ENCODE measurements around the gene OR1J4. TPM values are rescaled to one million over a fixed set of nuclear protein-coding genes. Genes with fewer than 3 reads are reported as not detected.
"Not testable (repeated sequence)": the region's sequence is repeated elsewhere in the genome, so short reads cannot be mapped to it uniquely, and the experiment has no call there.

OR1J4 gene, protein sequence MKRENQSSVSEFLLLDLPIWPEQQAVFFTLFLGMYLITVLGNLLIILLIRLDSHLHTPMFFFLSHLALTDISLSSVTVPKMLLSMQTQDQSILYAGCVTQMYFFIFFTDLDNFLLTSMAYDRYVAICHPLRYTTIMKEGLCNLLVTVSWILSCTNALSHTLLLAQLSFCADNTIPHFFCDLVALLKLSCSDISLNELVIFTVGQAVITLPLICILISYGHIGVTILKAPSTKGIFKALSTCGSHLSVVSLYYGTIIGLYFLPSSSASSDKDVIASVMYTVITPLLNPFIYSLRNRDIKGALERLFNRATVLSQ
- total RNA-seq (2014; rRNA removed; shearing (Covaris generic)) = not detected in 2 replicates

GRCh38 chr9:122518841-122519240 lies at the start of gene OR1J4:
OR1J4 (plus strand) TSS chr9:122519141; CDS start chr9:122519141, 0 bp downstream.
- Histone ChIP-seq H3K27me3 (replicated peaks) (no peaks in the 10 kb centered on the region; the same call in 1 of the 2 replicates), H3K4me1 (replicated peaks) (no peaks in the 10 kb centered on the region), H3K36me3 (no peaks in the 10 kb centered on the region), H3K9me3 (replicated peaks) (no peaks in the 10 kb centered on the region), H3K27ac (no peak within 1 kb of the TSS), H3K4me3 (no peak within 1 kb of the TSS)
- DNase-seq (ENCODE audit: low read depth in 1 of 2, low spot score in 2 of 2) = no peak

- H3K36me3 ChIP-seq = no peaks in the 10 kb centered on the region
- H3K27me3 ChIP-seq (replicated peaks) = peaks cover 8% of the 10 kb centered on the region; the same call in 1 of the 2 replicates
- no peak overlapping the region for H3K27ac ChIP-seq
- H3K4me3 ChIP-seq = no peak overlapping the region
- no peaks in the 10 kb centered on the region for H3K4me1 ChIP-seq (replicated peaks)
- DNase-seq (ENCODE audit: low read depth in 1 of 2, low spot score in 2 of 2) = no peak
- no peaks in the 10 kb centered on the region for H3K9me3 ChIP-seq (replicated peaks)
Measured at GRCh38 chr9:122474561-122474960, 44.4 kb upstream of the OR1J4 start.

DNA sequence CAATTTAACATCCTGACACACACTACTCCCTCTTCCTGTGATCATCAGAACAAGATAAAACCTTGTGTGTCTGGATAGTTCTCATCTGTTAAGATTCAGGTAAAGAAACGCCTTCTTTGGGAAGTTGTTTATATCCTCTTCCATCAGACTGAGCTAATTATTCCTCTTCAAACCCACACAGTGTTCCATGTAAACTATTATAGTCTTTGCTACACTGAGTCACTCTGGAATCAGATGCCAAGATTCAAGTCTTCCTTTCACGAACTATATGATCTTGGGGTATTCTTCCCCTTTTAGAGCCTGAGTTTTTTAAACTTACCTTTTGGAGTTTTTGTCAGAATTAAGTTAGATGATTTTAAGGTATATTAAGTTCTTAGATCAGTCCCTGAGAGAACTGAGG lies 43.2 kb upstream of the OR1J4 start:
- Histone ChIP-seq H3K36me3 (no peaks in the 10 kb centered on the region), H3K27ac (no peak overlapping the region), H3K4me3 (no peak overlapping the region), H3K4me1 (replicated peaks) (no peaks in the 10 kb centered on the region), H3K27me3 (replicated peaks) (peaks cover 10% of the 10 kb centered on the region; the same call in 1 of the 2 replicates), H3K9me3 (replicated peaks) (no peaks in the 10 kb centered on the region)
- no peak for DNase-seq (ENCODE audit: low read depth in 1 of 2, low spot score in 2 of 2)

- no peaks in the 10 kb centered on the region for H3K9me3 ChIP-seq (replicated peaks)
- H3K4me3 ChIP-seq = no peak overlapping the region
- no peaks in the 10 kb centered on the region for H3K4me1 ChIP-seq (replicated peaks)
- peaks cover 10% of the 10 kb centered on the region; the same call in 1 of the 2 replicates for H3K27me3 ChIP-seq (replicated peaks)
- no peaks in the 10 kb centered on the region for H3K36me3 ChIP-seq
- no peak for DNase-seq (ENCODE audit: low read depth in 1 of 2, low spot score in 2 of 2)
- H3K27ac ChIP-seq = no peak overlapping the region
Measured at GRCh38 chr9:122477346-122477745, 41.6 kb upstream of the OR1J4 start.

- Histone ChIP-seq H3K4me3 (no peak within 1 kb of the TSS), H3K27me3 (replicated peaks) (peaks cover 10% of the 10 kb centered on the region; the same call in 1 of the 2 replicates), H3K36me3 (no peaks in the 10 kb centered on the region), H3K27ac (no peak within 1 kb of the TSS), H3K9me3 (replicated peaks) (no peaks in the 10 kb centered on the region), H3K4me1 (replicated peaks) (no peaks in the 10 kb centered on the region)
- DNase-seq (ENCODE audit: low read depth in 1 of 2, low spot score in 2 of 2) = no peak
Measured at GRCh38 chr9:122477826-122478225, 41.1 kb upstream of the OR1J4 start, which contains the start of gene OR1J1. OR1J1 (minus strand) TSS chr9:122477926; CDS start chr9:122477926, 0 bp downstream.

DNA sequence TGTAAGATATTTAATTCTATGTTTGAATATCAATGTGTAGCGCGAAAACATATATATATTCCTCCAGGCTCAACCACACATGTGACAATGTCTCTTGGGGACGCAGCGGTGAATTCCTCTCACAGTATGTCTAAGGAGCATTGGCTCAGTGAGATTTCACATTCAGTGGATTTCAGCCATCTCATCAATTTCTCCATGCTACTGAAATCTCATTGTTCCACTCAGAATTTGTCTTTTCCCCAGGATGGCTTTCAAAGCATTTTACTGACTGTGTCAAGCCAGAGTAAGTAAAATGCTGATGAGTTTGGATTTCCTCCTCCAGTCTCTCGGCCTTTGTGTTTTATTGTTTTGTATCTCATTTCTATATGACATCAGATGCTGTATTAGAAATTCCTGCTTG lies 39.9 kb upstream of the OR1J4 start:
- no peak for DNase-seq (ENCODE audit: low read depth in 1 of 2, low spot score in 2 of 2)
- H3K27me3 ChIP-seq (replicated peaks) = peaks cover 10% of the 10 kb centered on the region; the same call in 1 of the 2 replicates
- H3K4me1 ChIP-seq (replicated peaks) = no peaks in the 10 kb centered on the region
- H3K36me3 ChIP-seq = no peaks in the 10 kb centered on the region
- no peak overlapping the region for H3K27ac ChIP-seq
- H3K9me3 ChIP-seq (replicated peaks) = no peaks in the 10 kb centered on the region
- no peak overlapping the region for H3K4me3 ChIP-seq

DNA sequence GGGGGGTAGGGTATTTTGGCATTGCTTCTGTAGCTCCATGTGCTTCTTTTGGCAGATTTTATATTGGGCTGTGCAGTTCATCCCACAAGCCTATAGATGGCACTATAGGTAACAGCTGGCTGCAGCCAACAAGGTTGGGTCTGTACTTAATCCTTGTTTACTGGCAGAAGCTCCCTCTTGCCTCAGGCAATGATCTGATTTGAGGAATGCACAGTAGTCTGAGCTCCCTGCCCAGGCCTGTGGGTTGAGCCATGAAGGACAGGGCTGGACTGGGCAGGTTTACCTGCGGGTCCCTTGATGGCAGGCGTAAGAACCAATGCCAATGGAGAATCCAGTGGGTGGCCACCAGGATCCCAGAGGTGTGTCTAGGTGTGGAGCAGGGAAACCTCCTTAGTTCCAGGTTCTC lies 20.1 kb upstream of the OR1J4 start:
- Histone ChIP-seq H3K27ac (no peak overlapping the region), H3K4me1 (replicated peaks) (no peaks in the 10 kb centered on the region), H3K27me3 (replicated peaks) (no peaks in the 10 kb centered on the region), H3K4me3 (no peak overlapping the region), H3K9me3 (replicated peaks) (no peaks in the 10 kb centered on the region), H3K36me3 (no peaks in the 10 kb centered on the region)
- DNase-seq (ENCODE audit: low read depth in 1 of 2, low spot score in 2 of 2) = peak in 1 of 2 experiments; percentile 18

- Histone ChIP-seq H3K27ac (no peak overlapping the region), H3K9me3 (replicated peaks) (no peaks in the 10 kb centered on the region), H3K4me3 (no peak overlapping the region), H3K27me3 (replicated peaks) (peaks cover 16% of the 10 kb centered on the region), H3K36me3 (no peaks in the 10 kb centered on the region), H3K4me1 (replicated peaks) (no peaks in the 10 kb centered on the region)
- DNase-seq (ENCODE audit: low read depth in 1 of 2, low spot score in 2 of 2) = no peak
Measured at GRCh38 chr9:122506964-122507363, 12.0 kb upstream of the OR1J4 start.

DNA sequence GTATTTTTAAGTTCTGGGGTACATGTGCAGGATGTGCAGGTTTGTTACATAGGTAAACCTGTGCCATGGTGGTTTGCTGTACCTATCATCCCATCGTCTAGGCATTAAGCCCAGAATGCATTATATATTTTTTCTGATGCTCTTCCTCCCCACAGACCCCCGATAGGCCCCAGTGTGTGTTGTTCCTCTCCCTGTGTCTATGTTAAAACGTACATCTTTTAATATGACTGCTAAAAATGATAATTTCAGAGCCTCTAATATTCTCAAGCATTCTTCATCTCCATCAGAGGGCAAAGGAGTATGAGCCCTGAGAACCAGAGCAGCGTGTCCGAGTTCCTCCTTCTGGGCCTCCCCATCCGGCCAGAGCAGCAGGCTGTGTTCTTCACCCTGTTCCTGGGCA lies 8.4 kb upstream of the OR1J4 start, which contains the start of gene OR1J2:
TSS of gene OR1J2 (plus strand) at position 301 of the 400 bp plus-strand sequence. CDS start at position 301, 0 bp downstream.
- DNase-seq (ENCODE audit: low read depth in 1 of 2, low spot score in 2 of 2) = no peak
- Histone ChIP-seq H3K4me3 (no peak within 1 kb of the TSS), H3K9me3 (replicated peaks) (no peaks in the 10 kb centered on the region), H3K27me3 (replicated peaks) (peaks cover 16% of the 10 kb centered on the region), H3K27ac (no peak within 1 kb of the TSS), H3K36me3 (no peaks in the 10 kb centered on the region), H3K4me1 (replicated peaks) (no peaks in the 10 kb centered on the region)

DNA sequence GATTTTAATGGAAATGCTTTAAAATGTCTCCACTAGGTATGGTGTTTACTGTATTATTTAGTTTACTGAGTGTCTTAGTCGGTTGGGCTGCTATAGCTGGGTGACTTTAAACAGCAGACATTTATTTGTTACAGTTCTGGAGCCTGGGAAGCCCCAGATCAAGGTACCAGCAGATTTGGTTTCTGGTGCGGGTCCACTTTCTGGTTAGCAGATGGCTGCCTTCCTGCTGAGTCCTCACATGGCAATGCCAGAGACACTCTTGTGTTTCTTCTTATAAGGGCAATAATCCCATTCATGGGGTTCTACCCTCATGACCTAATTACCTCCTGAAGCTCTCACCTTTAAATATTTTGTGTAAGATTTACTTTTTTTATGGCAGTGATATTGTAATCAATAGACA lies 715 bp upstream of the OR1J4 start:
- no peaks in the 10 kb centered on the region for H3K9me3 ChIP-seq (replicated peaks)
- H3K4me3 ChIP-seq = no peak overlapping the region
- no peak for DNase-seq (ENCODE audit: low read depth in 1 of 2, low spot score in 2 of 2)
- H3K27ac ChIP-seq = no peak overlapping the region
- no peaks in the 10 kb centered on the region for H3K4me1 ChIP-seq (replicated peaks)
- no peaks in the 10 kb centered on the region; the same call in 1 of the 2 replicates for H3K27me3 ChIP-seq (replicated peaks)
- no peaks in the 10 kb centered on the region for H3K36me3 ChIP-seq

GRCh38 chr9:122519376-122519775 lies 435 bp downstream of the OR1J4 start:
- H3K9me3 ChIP-seq (replicated peaks) = no peaks in the 10 kb centered on the region
- H3K4me3 ChIP-seq = no peak overlapping the region
- DNase-seq (ENCODE audit: low read depth in 1 of 2, low spot score in 2 of 2) = no peak
- H3K27me3 ChIP-seq (replicated peaks) = no peaks in the 10 kb centered on the region; the same call in 1 of the 2 replicates
- H3K27ac ChIP-seq = no peak overlapping the region
- no peaks in the 10 kb centered on the region for H3K36me3 ChIP-seq
- no peaks in the 10 kb centered on the region for H3K4me1 ChIP-seq (replicated peaks)

DNA sequence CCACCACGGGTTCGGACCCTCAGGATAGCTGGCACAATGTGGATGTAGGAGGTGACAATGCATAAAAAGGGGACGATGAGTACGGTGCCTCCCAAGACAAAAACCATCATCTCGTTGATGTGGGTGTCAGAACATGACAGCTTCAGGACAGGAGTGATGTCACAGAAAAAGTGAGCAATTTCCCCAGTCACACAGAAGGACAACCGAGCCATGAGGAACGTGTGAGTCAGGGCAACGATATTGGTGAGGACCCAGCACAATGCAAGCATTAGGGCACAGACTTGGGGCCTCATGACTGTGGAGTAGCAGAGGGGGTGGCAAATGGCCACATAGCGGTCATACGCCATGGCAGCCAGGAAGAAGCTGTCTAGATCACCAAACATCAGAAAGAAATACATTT lies 7.7 kb downstream of the OR1J4 start:
- DNase-seq (ENCODE audit: low read depth in 1 of 2, low spot score in 2 of 2) = no peak
- Histone ChIP-seq H3K36me3 (no peaks in the 10 kb centered on the region), H3K4me1 (replicated peaks) (no peaks in the 10 kb centered on the region), H3K4me3 (no peak overlapping the region), H3K27ac (no peak overlapping the region), H3K27me3 (replicated peaks) (no peaks in the 10 kb centered on the region), H3K9me3 (replicated peaks) (no peaks in the 10 kb centered on the region)

DNA sequence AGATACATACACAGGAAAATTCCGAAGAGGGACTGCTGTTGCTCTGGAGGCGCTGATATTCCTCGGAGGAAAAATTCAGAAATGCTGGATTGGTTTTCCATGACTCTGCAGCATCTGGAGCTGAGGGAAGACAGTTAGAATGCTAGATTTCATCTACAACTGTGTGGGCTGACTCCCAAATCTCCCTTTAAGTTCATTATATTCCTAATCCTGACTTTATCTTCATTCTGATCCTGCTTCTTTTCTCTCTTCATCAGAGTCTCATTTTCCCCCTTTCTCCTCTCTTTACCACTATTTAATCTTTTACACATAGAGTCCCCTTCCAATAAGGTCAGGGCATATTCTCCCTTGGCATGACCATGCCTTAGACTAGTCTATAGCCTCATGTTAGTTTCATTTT lies 8.3 kb downstream of the OR1J4 start, which contains the start of gene OR1N1:
TSS of gene OR1N1 (minus strand) at position 101 of the 400 bp plus-strand sequence. CDS start at position 101, 0 bp downstream.
- no peak for DNase-seq (ENCODE audit: low read depth in 1 of 2, low spot score in 2 of 2)
- Histone ChIP-seq H3K4me1 (replicated peaks) (no peaks in the 10 kb centered on the region), H3K4me3 (no peak within 1 kb of the TSS), H3K36me3 (no peaks in the 10 kb centered on the region), H3K27me3 (replicated peaks) (no peaks in the 10 kb centered on the region), H3K9me3 (replicated peaks) (no peaks in the 10 kb centered on the region), H3K27ac (no peak within 1 kb of the TSS)

GRCh38 chr9:122531157-122531556 lies 12.2 kb downstream of the OR1J4 start:
- H3K4me1 ChIP-seq (replicated peaks); H3K4me3 ChIP-seq; H3K36me3 ChIP-seq; H3K27me3 ChIP-seq (replicated peaks); H3K9me3 ChIP-seq (replicated peaks); DNase-seq (ENCODE audit: low read depth in 1 of 2, low spot score in 2 of 2); H3K27ac ChIP-seq: not testable (repeated sequence)

Measured in SJSA1 (cell line).